Lower leg skin (tissue), 4 donors: ENCODE measurements around the gene KDM4B. TPM values are rescaled to one million over a fixed set of nuclear protein-coding genes. Genes with fewer than 3 reads are reported as not detected.

Experiments
- microRNA-seq, 2 donors: library from miRNA; unstranded; fragments of <30 nt; microRNA quantifications; one replicate each; pipeline ENCODE4, GENCODE V29; 2016; ENCODE audit warnings: borderline replicate concordance in 2 of 2, borderline number of aligned reads in 1 of 2
- total RNA-seq, 4 donors: library from RNA; depleted of rRNA; stranded (reverse); fragments of >200 nt; gene quantifications; one replicate each; pipeline ENCODE4 v1.1.0, GENCODE V29; 2016

KDM4B gene
- total RNA-seq, 4 donors from 2014 or later = 40.1 to 71.4 (median 51.3) TPM

Small RNA genes within 50 kb of the gene (microRNA-seq; reads per million reads assigned to microRNA genes)
- gene MIR4747 = 0 reads per million in 2 donors

Other genes starting within 250 kb of the KDM4B start
- gene DPP9, start 245.3 kb upstream of the KDM4B start, total RNA-seq = 100 to 1,000 TPM in 1 of 4 donors, 10 to 100 TPM in 3; 76.7 to 125 (median 86.6) TPM
- 10 to 100 TPM; 46.4 to 55.3 (median 49.9) TPM for gene FEM1A, start 177.4 kb upstream of the KDM4B start, total RNA-seq
- gene TICAM1, start 137.4 kb upstream of the KDM4B start, total RNA-seq = 10 to 100 TPM in 3 of 4 donors, 1 to 10 TPM in 1; 8.0 to 34.4 (median 15.3) TPM
- 10 to 100 TPM; 59.6 to 92.3 (median 68.5) TPM for gene PLIN3, start 101.4 kb upstream of the KDM4B start, total RNA-seq
- gene ARRDC5, start 66.2 kb upstream of the KDM4B start, total RNA-seq = 1 to 10 TPM in 1 of 4 donors, not detected in 3; 1.4 TPM
- 1 to 10 TPM in 2 of 4 donors, under 1 TPM in 2; 0.53 to 2.4 (median 1.1) TPM for gene UHRF1, start 59.6 kb upstream of the KDM4B start, total RNA-seq